GM18502 (cell line): ENCODE measurements around the gene MYCBPAP.

Source experiments
- ATAC-seq: cut with Tn5 transposase; IDR thresholded peaks from one replicate; pipeline ENCODE4 v1.9.1; 2021; ENCODE audit warnings: mild to moderate bottlenecking; ENCODE audit not compliant: unreplicated experiment, poor library complexity

The MYCBPAP gene

GRCh38 chr17:50564916-50565315 lies 56.7 kb downstream of the MYCBPAP start:
- no peak for ATAC-seq

- ATAC-seq, result no peak
Measured at GRCh38 chr17:50565402-50566350, 57.4 kb downstream of the MYCBPAP start.

- no peak for ATAC-seq
Measured at GRCh38 chr17:50566886-50567285, 58.6 kb downstream of the MYCBPAP start.

- no peak for ATAC-seq
Measured at GRCh38 chr17:50568659-50569058, 60.4 kb downstream of the MYCBPAP start.

- no peak for ATAC-seq
Measured at GRCh38 chr17:50569592-50569991, 61.4 kb downstream of the MYCBPAP start.

- ATAC-seq, result no peak
Measured at GRCh38 chr17:50570032-50570431, 61.8 kb downstream of the MYCBPAP start.

GRCh38 chr17:50570528-50570927 lies 62.3 kb downstream of the MYCBPAP start:
- ATAC-seq, result no peak

- ATAC-seq, result no peak
Measured at GRCh38 chr17:50571681-50572080, 63.4 kb downstream of the MYCBPAP start.

- ATAC-seq, result no peak
Measured at GRCh38 chr17:50572541-50572940, 64.3 kb downstream of the MYCBPAP start.

- no peak for ATAC-seq
Measured at GRCh38 chr17:50573866-50574611, 65.8 kb downstream of the MYCBPAP start.

GRCh38 chr17:50575581-50576210 lies 67.5 kb downstream of the MYCBPAP start:
- no peak for ATAC-seq

GRCh38 chr17:50576864-50577263 lies 68.6 kb downstream of the MYCBPAP start:
- no peak for ATAC-seq

- ATAC-seq, result no peak
Measured at GRCh38 chr17:50577451-50577954, 69.3 kb downstream of the MYCBPAP start.

- no peak for ATAC-seq
Measured at GRCh38 chr17:50578173-50578572, 69.9 kb downstream of the MYCBPAP start.

- no peak for ATAC-seq
Measured at GRCh38 chr17:50579399-50579798, 71.2 kb downstream of the MYCBPAP start.

- ATAC-seq, result no peak
Measured at GRCh38 chr17:50580646-50581045, 72.4 kb downstream of the MYCBPAP start.
